GM12865 (cell line): ENCODE measurements around the gene MAST2.
"Not testable (repeated sequence)": the region's sequence is repeated elsewhere in the genome, so short reads cannot be mapped to it uniquely, and the experiment has no call there.

Experiments
- DNase-seq: peaks from one replicate; pipeline ENCODE4 v3.0.0; 2010; ENCODE audit warnings: low read depth
- H3K4me3 ChIP-seq: 2 replicates; pipeline ENCODE4 v1.5.1; 2011; ENCODE audit warnings: mild to moderate bottlenecking, low read depth, low read length, control low read depth
- CTCF ChIP-seq: IDR thresholded peaks from 2 replicates; pipeline ENCODE4 v1.5.1; 2011; ENCODE audit warnings: low read length, control low read depth, low read depth, inconsistent platforms; ENCODE audit not compliant: insufficient read depth; ENCODE audit errors: missing control alignments

The MAST2 gene

GRCh38 chr1:45867697-45868348 lies 64.4 kb downstream of the MAST2 start:
- TF ChIP-seq CTCF, result no peak
- no peak overlapping the region for H3K4me3 ChIP-seq
- DNase-seq, result no peak

- no peak for TF ChIP-seq CTCF
- DNase-seq, result no peak
- H3K4me3 ChIP-seq, result no peak overlapping the region
These were observed 65.4 kb downstream of the MAST2 start for GRCh38 chr1:45868861-45869260.

GRCh38 chr1:45870500-45870899 lies 67.1 kb downstream of the MAST2 start:
- no peak for TF ChIP-seq CTCF
- H3K4me3 ChIP-seq, result no peak overlapping the region
- no peak for DNase-seq

- not testable (repeated sequence) for DNase-seq, H3K4me3 ChIP-seq
These were observed 68.9 kb downstream of the MAST2 start for GRCh38 chr1:45872173-45872801.

GRCh38 chr1:45876000-45876617 lies 72.7 kb downstream of the MAST2 start:
- DNase-seq, result no peak
- no peak overlapping the region for H3K4me3 ChIP-seq
- TF ChIP-seq CTCF, result no peak

- TF ChIP-seq CTCF, result no peak
- no peak for DNase-seq
- H3K4me3 ChIP-seq, result no peak overlapping the region
These were observed 73.9 kb downstream of the MAST2 start for GRCh38 chr1:45877264-45877663.

GRCh38 chr1:45879885-45880598 lies 76.6 kb downstream of the MAST2 start:
- no peak for DNase-seq
- no peak overlapping the region for H3K4me3 ChIP-seq
- no peak for TF ChIP-seq CTCF
